Vagina (tissue), 2 donors: ENCODE results near the gene AKAP6. TPM values are rescaled to one million over a fixed set of nuclear protein-coding genes. Genes with fewer than 3 reads are reported as not detected.

ENCODE experiments used
- DNase-seq, 2 donors: peaks; one replicate each; pipeline ENCODE4 v3.0.0-alpha.2; 2017; ENCODE audit errors: extremely low spot score in 2 of 2
- H3K27ac ChIP-seq: fragments of 200-600 bp; sonication (generic); one replicate; pipeline ENCODE4 v1.5.1; 2019
- H3K27me3 ChIP-seq: fragments of 200-600 bp; sonication (generic); one replicate; pipeline ENCODE4 v1.5.1; 2019
- H3K36me3 ChIP-seq, 2 donors: fragments of 200-600 bp; sonication (generic); one replicate each; pipeline ENCODE4 v1.5.1; 2017 to 2019
- H3K4me1 ChIP-seq: fragments of 200-600 bp; sonication (generic); one replicate; pipeline ENCODE4 v1.5.1; 2019
- H3K4me3 ChIP-seq, 2 donors: fragments of 200-600 bp; sonication (generic); 1 replicate in 1 of 2; 2 replicates in 1 of 2; pipeline ENCODE4 v1.5.1; 2016 to 2019
- H3K9me3 ChIP-seq: fragments of 200-600 bp; sonication (generic); one replicate; pipeline ENCODE4 v1.5.1; 2019
- POLR2A ChIP-seq, 2 donors: fragments of 450-650 bp; IDR thresholded peaks; one replicate each; pipeline ENCODE4 v1.6.1; 2017; ENCODE audit warnings: antibody characterized with exemption in 2 of 2, mild to moderate bottlenecking in 2 of 2, moderate library complexity in 2 of 2
- POLR2AphosphoS5 ChIP-seq, 2 donors: sonication (generic); formaldehyde crosslinking; IDR thresholded peaks; one replicate each; pipeline ENCODE4 v1.9.0; 2017; ENCODE audit warnings: antibody characterized with exemption in 2 of 2, mild to moderate bottlenecking in 2 of 2, low read depth in 1 of 2; ENCODE audit not compliant: insufficient read depth in 1 of 2
- intact Hi-C: fragments of 100-400 bp; cut with DNase I; formaldehyde crosslinking; loops from one replicate; pipeline ENCODE4 v1.15.1; 2023
- total RNA-seq: library from RNA; depleted of rRNA; stranded (reverse); fragments of >200 nt; gene quantifications from one replicate; pipeline ENCODE4 v1.2.3, GENCODE V29; 2016
- TF ChIP-seq, protein P1 (sequence below), 3 experiments: fragments of 450-650 bp in 2 of 3; fragments of 200-600 bp in 1 of 3; sonication (generic) in 1 of 3; IDR thresholded peaks; one replicate each; pipeline ENCODE4 v1.5.1; 2017 to 2019; ENCODE audit warnings: antibody characterized with exemption in 3 of 3, mild to moderate bottlenecking in 2 of 3, moderate library complexity in 2 of 3

Gene AKAP6
- total RNA-seq, 1 donor from 2014 or later = 3.9 TPM

DNA sequence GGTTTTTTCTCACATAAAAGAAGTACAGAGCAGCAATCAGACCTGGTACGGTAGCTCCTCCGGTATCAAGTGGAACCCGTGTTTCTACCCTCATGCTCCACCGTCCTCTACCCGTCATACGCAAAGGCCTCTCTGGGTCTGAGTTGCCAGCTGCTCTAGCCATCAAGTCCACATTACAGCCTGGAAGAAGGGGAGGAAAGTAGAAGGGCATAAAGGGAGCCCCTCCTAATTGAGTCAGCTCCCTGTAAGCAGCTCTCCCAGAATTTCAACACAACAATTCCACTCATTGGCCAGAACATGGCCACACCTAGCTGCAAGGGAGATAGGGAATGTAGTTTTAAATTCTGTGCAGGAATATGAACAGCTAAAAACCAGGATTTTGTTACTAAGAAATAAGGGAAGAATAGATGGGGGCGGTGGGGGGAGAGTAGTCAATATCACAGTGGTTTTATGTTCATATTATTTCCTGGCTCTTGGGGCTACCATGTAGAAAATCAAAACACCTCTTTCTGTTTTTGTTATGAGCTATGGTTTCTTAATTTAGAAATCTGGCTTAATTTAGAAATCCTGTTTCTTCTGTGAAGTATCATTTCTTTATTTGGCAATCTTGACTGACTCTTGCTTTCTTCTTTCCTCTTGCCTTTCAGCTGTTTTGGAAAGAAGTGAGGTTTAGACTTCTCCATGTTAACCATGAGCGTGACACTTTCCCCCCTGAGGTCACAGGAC is 103.9 kb downstream of the AKAP6 start:
- no peak overlapping the region for H3K27ac ChIP-seq
- no peaks in the 10 kb centered on the region for H3K9me3 ChIP-seq
- no peak for DNase-seq
- TF ChIP-seq POLR2A (IDR thresholded peaks at IDR 0.05) = no peak
- no peak for TF ChIP-seq POLR2AphosphoS5 (IDR thresholded peaks at IDR 0.05; ENCODE audit: insufficient read depth in 1 of 2, low read depth in 1 of 2)
- TF ChIP-seq, protein P1, sequence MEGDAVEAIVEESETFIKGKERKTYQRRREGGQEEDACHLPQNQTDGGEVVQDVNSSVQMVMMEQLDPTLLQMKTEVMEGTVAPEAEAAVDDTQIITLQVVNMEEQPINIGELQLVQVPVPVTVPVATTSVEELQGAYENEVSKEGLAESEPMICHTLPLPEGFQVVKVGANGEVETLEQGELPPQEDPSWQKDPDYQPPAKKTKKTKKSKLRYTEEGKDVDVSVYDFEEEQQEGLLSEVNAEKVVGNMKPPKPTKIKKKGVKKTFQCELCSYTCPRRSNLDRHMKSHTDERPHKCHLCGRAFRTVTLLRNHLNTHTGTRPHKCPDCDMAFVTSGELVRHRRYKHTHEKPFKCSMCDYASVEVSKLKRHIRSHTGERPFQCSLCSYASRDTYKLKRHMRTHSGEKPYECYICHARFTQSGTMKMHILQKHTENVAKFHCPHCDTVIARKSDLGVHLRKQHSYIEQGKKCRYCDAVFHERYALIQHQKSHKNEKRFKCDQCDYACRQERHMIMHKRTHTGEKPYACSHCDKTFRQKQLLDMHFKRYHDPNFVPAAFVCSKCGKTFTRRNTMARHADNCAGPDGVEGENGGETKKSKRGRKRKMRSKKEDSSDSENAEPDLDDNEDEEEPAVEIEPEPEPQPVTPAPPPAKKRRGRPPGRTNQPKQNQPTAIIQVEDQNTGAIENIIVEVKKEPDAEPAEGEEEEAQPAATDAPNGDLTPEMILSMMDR (IDR thresholded peaks at IDR 0.05) = no peak
- no peak overlapping the region for H3K4me3 ChIP-seq
- no peaks in the 10 kb centered on the region for H3K4me1 ChIP-seq
- H3K36me3 ChIP-seq = no peaks in the 10 kb centered on the region
- no peaks in the 10 kb centered on the region for H3K27me3 ChIP-seq
- intact Hi-C loops = no loop called here

GRCh38 chr14:32434180-32434579 is 105.1 kb downstream of the AKAP6 start:
- H3K4me1 ChIP-seq = no peaks in the 10 kb centered on the region
- H3K36me3 ChIP-seq = no peaks in the 10 kb centered on the region
- TF ChIP-seq POLR2A (IDR thresholded peaks at IDR 0.05) (no peak), POLR2AphosphoS5 (IDR thresholded peaks at IDR 0.05; ENCODE audit: insufficient read depth in 1 of 2, low read depth in 1 of 2) (no peak)
- TF ChIP-seq, protein P1 (IDR thresholded peaks at IDR 0.05) = no peak
- no peak overlapping the region for H3K4me3 ChIP-seq
- no peak overlapping the region for H3K27ac ChIP-seq
- H3K27me3 ChIP-seq = no peaks in the 10 kb centered on the region
- intact Hi-C loops = no loop called here
- no peak for DNase-seq
- H3K9me3 ChIP-seq = no peaks in the 10 kb centered on the region

DNA sequence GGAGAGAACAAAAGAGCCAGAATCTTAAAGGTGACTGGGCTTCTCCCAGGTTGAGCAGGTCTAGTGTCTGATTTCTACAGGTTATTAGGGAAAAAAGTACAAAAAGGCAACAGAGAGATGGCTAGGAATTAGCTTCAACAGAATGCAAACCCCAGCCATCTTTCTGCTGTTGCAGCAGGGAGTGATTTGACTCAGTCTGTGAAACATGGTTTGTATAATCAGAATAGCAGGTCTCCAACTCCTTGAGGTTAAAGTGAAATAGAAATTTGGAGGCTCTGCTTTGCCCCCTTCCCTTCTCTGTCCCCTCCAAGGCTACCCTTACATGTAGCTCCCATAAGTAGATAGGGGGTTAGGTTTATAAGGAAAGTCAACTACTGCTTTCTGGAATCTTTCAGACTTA is 105.8 kb downstream of the AKAP6 start:
- Histone ChIP-seq H3K9me3 (no peaks in the 10 kb centered on the region), H3K36me3 (no peaks in the 10 kb centered on the region), H3K27ac (no peak overlapping the region), H3K4me3 (no peak overlapping the region), H3K4me1 (no peaks in the 10 kb centered on the region), H3K27me3 (no peaks in the 10 kb centered on the region)
- intact Hi-C loops = no loop called here
- DNase-seq = no peak
- TF ChIP-seq POLR2A (IDR thresholded peaks at IDR 0.05) (no peak), POLR2AphosphoS5 (IDR thresholded peaks at IDR 0.05; ENCODE audit: insufficient read depth in 1 of 2, low read depth in 1 of 2) (no peak)
- TF ChIP-seq, protein P1 (IDR thresholded peaks at IDR 0.05) = no peak

DNA sequence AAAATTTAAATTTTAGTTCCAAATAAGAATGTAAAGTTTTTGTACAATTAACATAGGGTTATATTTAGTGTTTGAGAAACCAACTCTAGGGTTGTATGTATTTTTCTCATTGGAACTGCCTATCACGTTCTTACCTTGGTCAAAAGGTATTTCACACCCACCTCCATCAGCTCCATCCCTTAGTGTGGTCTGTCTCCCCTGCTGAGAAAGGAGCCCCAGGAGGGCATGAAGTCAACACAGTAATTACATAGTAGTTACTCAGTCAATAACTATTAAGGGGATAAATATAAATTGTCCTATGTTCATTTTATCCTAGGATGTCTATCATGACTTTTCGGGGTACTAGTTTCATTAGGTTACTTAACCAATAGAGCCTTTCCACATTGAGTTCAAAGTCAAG is 106.3 kb downstream of the AKAP6 start:
- H3K27ac ChIP-seq = no peak overlapping the region
- no peak overlapping the region for H3K4me3 ChIP-seq

GRCh38 chr14:32436993-32437392 is 107.9 kb downstream of the AKAP6 start:
- no peaks in the 10 kb centered on the region for H3K36me3 ChIP-seq
- H3K4me3 ChIP-seq = no peak overlapping the region
- TF ChIP-seq, protein P1 (IDR thresholded peaks at IDR 0.05) = no peak
- TF ChIP-seq POLR2AphosphoS5 (IDR thresholded peaks at IDR 0.05; ENCODE audit: insufficient read depth in 1 of 2, low read depth in 1 of 2) (no peak), POLR2A (IDR thresholded peaks at IDR 0.05) (no peak)
- intact Hi-C loops = no loop called here
- no peak overlapping the region for H3K27ac ChIP-seq
- DNase-seq = no peak
- H3K27me3 ChIP-seq = no peaks in the 10 kb centered on the region
- no peaks in the 10 kb centered on the region for H3K4me1 ChIP-seq
- no peaks in the 10 kb centered on the region for H3K9me3 ChIP-seq

More for the DNA sequence above, 106.3 kb downstream of the AKAP6 start:
- intact Hi-C loops = no loop called here
- Histone ChIP-seq H3K4me1 (no peaks in the 10 kb centered on the region), H3K9me3 (no peaks in the 10 kb centered on the region), H3K27me3 (no peaks in the 10 kb centered on the region), H3K36me3 (no peaks in the 10 kb centered on the region)
- TF ChIP-seq POLR2AphosphoS5 (IDR thresholded peaks at IDR 0.05; ENCODE audit: insufficient read depth in 1 of 2, low read depth in 1 of 2) = no peak
- TF ChIP-seq POLR2A (IDR thresholded peaks at IDR 0.05) = no peak
- TF ChIP-seq, protein P1 (IDR thresholded peaks at IDR 0.05) = no peak
- DNase-seq = no peak
